ENCODE results near the gene HEXD. TPM values are rescaled to one million over a fixed set of nuclear protein-coding genes. Genes with fewer than 3 reads are reported as not detected.

HEXD gene
- total RNA-seq, 1 experiment from 2014 or later: 29.5 TPM

GRCh38 chr17:82446649-82447048 lies 28.5 kb downstream of the HEXD start:
- Histone ChIP-seq H3K4me3 (ENCODE audit: low read depth, low read length) (no peak overlapping the region), H3K9me3 (no peaks in the 10 kb centered on the region), H3K4me1 (peaks cover 14% of the 10 kb centered on the region), H3K27me3 (replicated peaks; ENCODE audit: control insufficient read depth, insufficient read depth, low read length) (no peaks in the 10 kb centered on the region), H3K36me3 (ENCODE audit: control insufficient read depth, insufficient read depth, low read length) (peaks cover 1% of the 10 kb centered on the region; the same call in 1 of the 2 replicates)
- CTCF ChIA-PET: no interaction called here
- Mint-ChIP-seq H3K27me3 (ENCODE audit: insufficient read depth, unreplicated experiment) (no peaks in the 10 kb centered on the region), H3K36me3 (ENCODE audit: insufficient read depth, unreplicated experiment) (peaks cover 33% of the 10 kb centered on the region), H3K27ac (ENCODE audit: unreplicated experiment) (no peak overlapping the region), H3K4me3 (ENCODE audit: unreplicated experiment) (no peak overlapping the region), H3K4me1 (ENCODE audit: low read depth, unreplicated experiment) (no peaks in the 10 kb centered on the region), H3K9me3 (ENCODE audit: unreplicated experiment) (no peaks in the 10 kb centered on the region)
- no TSS peak for BruUV-seq (replicated peaks)
- no peak for DNase-seq
- no peak for TF ChIP-seq CTCF (IDR thresholded peaks at IDR 0.05; ENCODE audit: insufficient read depth in 1 of 2, low read depth in 1 of 2, low read length in 1 of 2, severe bottlenecking in 1 of 2, unreplicated experiment in 1 of 2)
- POLR2A ChIA-PET: no interaction called here
- intact Hi-C loops (cut with micrococcal nuclease; ENCODE audit: unreplicated experiment): no loop called here

- Mint-ChIP-seq H3K9me3 (ENCODE audit: unreplicated experiment) (no peaks in the 10 kb centered on the region), H3K4me3 (ENCODE audit: unreplicated experiment) (no peak overlapping the region), H3K36me3 (ENCODE audit: insufficient read depth, unreplicated experiment) (peaks cover 23% of the 10 kb centered on the region), H3K27me3 (ENCODE audit: insufficient read depth, unreplicated experiment) (no peaks in the 10 kb centered on the region), H3K4me1 (ENCODE audit: low read depth, unreplicated experiment) (no peaks in the 10 kb centered on the region), H3K27ac (ENCODE audit: unreplicated experiment) (no peak overlapping the region)
- H3K27me3 ChIP-seq (replicated peaks; ENCODE audit: control insufficient read depth, insufficient read depth, low read length): no peaks in the 10 kb centered on the region
- CTCF ChIA-PET: no interaction called here
- peaks cover 15% of the 10 kb centered on the region for H3K4me1 ChIP-seq
- H3K4me3 ChIP-seq (ENCODE audit: low read depth, low read length): no peak overlapping the region
- no peaks in the 10 kb centered on the region for H3K9me3 ChIP-seq
- POLR2A ChIA-PET: no interaction called here
- BruUV-seq (replicated peaks): no TSS peak
- TF ChIP-seq CTCF (IDR thresholded peaks at IDR 0.05; ENCODE audit: insufficient read depth in 1 of 2, low read depth in 1 of 2, low read length in 1 of 2, severe bottlenecking in 1 of 2, unreplicated experiment in 1 of 2): no peak
- intact Hi-C loops (cut with micrococcal nuclease; ENCODE audit: unreplicated experiment): no loop called here
- H3K36me3 ChIP-seq (ENCODE audit: control insufficient read depth, insufficient read depth, low read length): no peaks in the 10 kb centered on the region
- DNase-seq: no peak
Observed at GRCh38 chr17:82447876-82448275, 29.7 kb downstream of the HEXD start.

- Histone ChIP-seq H3K4me1 (peaks cover 15% of the 10 kb centered on the region), H3K36me3 (ENCODE audit: control insufficient read depth, insufficient read depth, low read length) (no peaks in the 10 kb centered on the region), H3K27me3 (replicated peaks; ENCODE audit: control insufficient read depth, insufficient read depth, low read length) (no peaks in the 10 kb centered on the region), H3K9me3 (no peaks in the 10 kb centered on the region), H3K4me3 (ENCODE audit: low read depth, low read length) (peak overlapping the region; percentile 85)
- intact Hi-C loops (cut with micrococcal nuclease; ENCODE audit: unreplicated experiment): no loop called here
- H3K9me3 Mint-ChIP-seq (ENCODE audit: unreplicated experiment): peaks cover 6% of the 10 kb centered on the region
- peak overlapping the region; percentile 83 for H3K4me3 Mint-ChIP-seq (ENCODE audit: unreplicated experiment)
- no peaks in the 10 kb centered on the region for H3K4me1 Mint-ChIP-seq (ENCODE audit: low read depth, unreplicated experiment)
- ChIA-PET CTCF (no interaction called here), POLR2A (no interaction called here)
- no TSS peak for BruUV-seq (replicated peaks)
- peak in 1 of 2 experiments; percentile 3 for TF ChIP-seq CTCF (IDR thresholded peaks at IDR 0.05; ENCODE audit: insufficient read depth in 1 of 2, low read depth in 1 of 2, low read length in 1 of 2, severe bottlenecking in 1 of 2, unreplicated experiment in 1 of 2)
- H3K27me3 Mint-ChIP-seq (ENCODE audit: insufficient read depth, unreplicated experiment): no peaks in the 10 kb centered on the region
- H3K36me3 Mint-ChIP-seq (ENCODE audit: insufficient read depth, unreplicated experiment): peaks cover 21% of the 10 kb centered on the region
- peak overlapping the region; percentile 89 for H3K27ac Mint-ChIP-seq (ENCODE audit: unreplicated experiment)
- DNase-seq: no peak
Observed at GRCh38 chr17:82449131-82449882, 31.2 kb downstream of the HEXD start.
